GM23338 (cell line): ENCODE data around the gene SERBP1. TPM values are rescaled to one million over a fixed set of nuclear protein-coding genes. Genes with fewer than 3 reads are reported as not detected.

Source experiments
- ATAC-seq: fragments of 200-7000 bp; cut with Tn5 transposase; 3 replicates; pipeline ENCODE4 v1.9.1; 2020
- DNase-seq: peaks from one replicate; pipeline ENCODE4 v3.0.0-alpha.2; 2015; ENCODE audit warnings: low spot score
- H2AFZ ChIP-seq: fragments of 200-600 bp; sonication (generic); 2 replicates; pipeline ENCODE4 v1.8.0; 2016; ENCODE audit warnings: antibody characterized with exemption, mild to moderate bottlenecking, moderate library complexity
- H3F3A ChIP-seq: fragments of 200-600 bp; sonication (generic); replicated peaks from 2 replicates; pipeline ENCODE4 v1.8.0; 2017; ENCODE audit warnings: antibody characterized with exemption, mixed run types, low read depth
- H3K27ac ChIP-seq: fragments of 200-600 bp; sonication (generic); 2 replicates; pipeline ENCODE4 v1.6.1; 2016; ENCODE audit warnings: low read depth
- H3K27me3 ChIP-seq: fragments of 200-600 bp; sonication (generic); 2 replicates; pipeline ENCODE4 v1.8.0; 2016; ENCODE audit warnings: mild to moderate bottlenecking, mixed run types, moderate library complexity; ENCODE audit not compliant: insufficient read depth
- H3K36me3 ChIP-seq: fragments of 200-600 bp; sonication (generic); 2 replicates; pipeline ENCODE4 v1.8.0; 2016; ENCODE audit warnings: mild to moderate bottlenecking; ENCODE audit not compliant: insufficient read depth
- H3K4me1 ChIP-seq: fragments of 200-600 bp; sonication (generic); 2 replicates; pipeline ENCODE4 v1.8.0; 2016; ENCODE audit warnings: mild to moderate bottlenecking, moderate library complexity; ENCODE audit not compliant: insufficient read depth
- H3K4me2 ChIP-seq: fragments of 200-600 bp; sonication (generic); 2 replicates; pipeline ENCODE4 v1.7.1; 2017; ENCODE audit warnings: mixed run types
- H3K4me3 ChIP-seq: fragments of 200-600 bp; sonication (generic); 2 replicates; pipeline ENCODE4 v1.6.1; 2016; ENCODE audit warnings: mixed run types
- H3K79me2 ChIP-seq: fragments of 200-600 bp; sonication (generic); replicated peaks from 2 replicates; pipeline ENCODE4 v1.8.0; 2017; ENCODE audit warnings: mild to moderate bottlenecking; ENCODE audit not compliant: insufficient read depth
- H3K9me2 ChIP-seq: fragments of 200-600 bp; sonication (generic); 2 replicates; pipeline ENCODE4 v1.8.0; 2017; ENCODE audit not compliant: insufficient read depth
- H4K20me1 ChIP-seq: fragments of 200-600 bp; sonication (generic); replicated peaks from 2 replicates; pipeline ENCODE4 v1.8.0; 2017; ENCODE audit warnings: mild to moderate bottlenecking; ENCODE audit not compliant: insufficient read depth
- H3K27ac Mint-ChIP-seq: 2 replicates; pipeline ENCODE4 v1.8.0; 2020; ENCODE audit warnings: inconsistent platforms, mild to moderate bottlenecking, moderate library complexity, mixed read lengths
- H3K27me3 Mint-ChIP-seq: 3 replicates; pipeline ENCODE4 v1.8.0; 2022; ENCODE audit warnings: low read depth, mild to moderate bottlenecking, moderate library complexity, mixed read lengths, inconsistent platforms; ENCODE audit not compliant: insufficient read depth, poor library complexity
- H3K36me3 Mint-ChIP-seq: 3 replicates; pipeline ENCODE4 v1.8.0; 2021; ENCODE audit warnings: low read depth, mild to moderate bottlenecking, inconsistent platforms, moderate library complexity, mixed read lengths
- H3K4me1 Mint-ChIP-seq: 3 replicates; pipeline ENCODE4 v1.8.0; 2020; ENCODE audit warnings: mild to moderate bottlenecking, inconsistent platforms, mixed read lengths
- H3K4me3 Mint-ChIP-seq: 3 replicates; pipeline ENCODE4 v1.8.0; 2021; ENCODE audit warnings: moderate library complexity, mild to moderate bottlenecking, inconsistent platforms, mixed read lengths
- H3K9me3 Mint-ChIP-seq: 3 replicates; pipeline ENCODE4 v1.8.0; 2020; ENCODE audit warnings: moderate library complexity, mild to moderate bottlenecking, inconsistent platforms, mixed read lengths
- CREB1 ChIP-seq: fragments of 250-450 bp; sonication (Bioruptor Pico); IDR thresholded peaks from 2 replicates; pipeline ENCODE4 v1.5.0; 2020; ENCODE audit warnings: low read depth, mild to moderate bottlenecking, moderate library complexity
- CTCF ChIP-seq, 2 experiments: fragments of 200-600 bp in 1 of 2; sonication (generic) in 1 of 2; conservative IDR thresholded peaks; 2 replicates each; pipeline versions ENCODE4 v1.5.1 to v1.6.1; 2016 to 2017; ENCODE audit warnings: antibody characterized with exemption in 2 of 2, low read depth in 2 of 2, mild to moderate bottlenecking in 2 of 2, moderate library complexity in 1 of 2
- EZH2 ChIP-seq: fragments of 200-600 bp; sonication (generic); IDR thresholded peaks from one replicate; pipeline ENCODE4 v1.8.0; 2017; ENCODE audit warnings: antibody characterized with exemption, mild to moderate bottlenecking, low read depth; ENCODE audit not compliant: unreplicated experiment
- EZH2phosphoT487 ChIP-seq: fragments of 200-600 bp; sonication (generic); IDR thresholded peaks from one replicate; pipeline ENCODE4 v1.8.1; 2018; ENCODE audit warnings: antibody characterized with exemption; ENCODE audit not compliant: unreplicated experiment
- JUNB ChIP-seq: IDR thresholded peaks from one replicate; pipeline ENCODE4 v1.6.1; 2016; ENCODE audit warnings: antibody characterized with exemption; ENCODE audit not compliant: unreplicated experiment
- NANOG ChIP-seq: IDR thresholded peaks from 2 replicates; pipeline ENCODE4 v1.6.1; 2016; ENCODE audit warnings: antibody characterized with exemption, borderline replicate concordance
- POLR2AphosphoS5 ChIP-seq: IDR thresholded peaks from 2 replicates; pipeline ENCODE4 v1.6.1; 2016; ENCODE audit warnings: antibody characterized with exemption, low read depth
- REST ChIP-seq: IDR thresholded peaks from one replicate; pipeline ENCODE4 v1.6.1; 2018; ENCODE audit warnings: antibody characterized with exemption; ENCODE audit not compliant: unreplicated experiment
- STAT1 ChIP-seq: IDR thresholded peaks from one replicate; pipeline ENCODE4 v1.6.1; 2016; ENCODE audit warnings: antibody characterized with exemption; ENCODE audit not compliant: unreplicated experiment
- ZNF114 ChIP-seq: fragments of 250-450 bp; sonication (Bioruptor Pico); IDR thresholded peaks from 2 replicates; pipeline ENCODE4 v1.5.0; 2020; ENCODE audit warnings: mild to moderate bottlenecking, moderate library complexity
- ZNF462 ChIP-seq: fragments of 250-450 bp; sonication (Bioruptor Pico); IDR thresholded peaks from 2 replicates; pipeline ENCODE4 v1.5.0; 2020; ENCODE audit warnings: mild to moderate bottlenecking, moderate library complexity
- polyA plus RNA-seq: library from polyadenylated mRNA; unstranded; fragments of >200 nt; fragmentation: Nextera tagmentation; extraction: Ambion mirVana; gene quantifications from 2 replicates; pipeline ENCODE4 v1.2.1, GENCODE V29; 2016
- total RNA-seq: library from RNA; depleted of rRNA; stranded (reverse); fragments of >200 nt; shearing (Covaris generic); gene quantifications from 2 replicates; pipeline ENCODE4 v1.2.3, GENCODE V29; 2014

Gene SERBP1
- total and polyA plus RNA-seq, 2 experiments from 2014 or later, result 559 to 674 TPM

DNA sequence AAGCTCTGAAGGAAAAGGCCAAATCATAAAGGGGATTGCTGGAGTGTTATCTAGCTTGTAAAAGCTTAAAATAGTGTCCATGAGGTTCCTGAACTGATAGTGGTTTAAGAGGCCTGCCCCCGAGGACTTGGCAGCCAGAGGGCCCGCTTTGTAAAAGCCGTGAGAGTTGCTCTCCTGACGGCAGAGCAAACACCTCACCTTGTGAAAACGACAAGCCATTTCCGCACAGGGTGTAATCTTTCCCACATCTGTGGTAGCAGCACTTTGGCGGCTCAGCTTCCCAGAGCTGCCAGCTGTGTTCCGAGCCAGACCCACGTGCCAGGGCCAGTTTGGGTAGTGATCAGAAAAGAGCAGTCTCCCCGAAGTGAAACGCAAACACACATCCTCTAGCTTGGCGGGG is 37.0 kb downstream of the SERBP1 start:
- H3K27ac Mint-ChIP-seq, result no peak overlapping the region

More for the DNA sequence above, 37.0 kb downstream of the SERBP1 start:
- no peak overlapping the region for H3K27ac ChIP-seq
- Mint-ChIP-seq H3K9me3 (no peaks in the 10 kb centered on the region), H3K4me3 (no peak overlapping the region), H3K27me3 (peaks cover 6% of the 10 kb centered on the region), H3K4me1 (peaks cover 31% of the 10 kb centered on the region), H3K36me3 (peaks cover 17% of the 10 kb centered on the region)
- TF ChIP-seq CREB1 (no peak), EZH2 (no peak), EZH2phosphoT487 (no peak), ZNF114 (CRISPR knock-in tag) (no peak), JUNB (no peak), CTCF (conservative IDR thresholded peaks at IDR 0.05; ENCODE audit: low read depth in 2 of 2) (no peak), REST (no peak), NANOG (no peak), ZNF462 (CRISPR knock-in tag) (no peak), POLR2AphosphoS5 (no peak), STAT1 (no peak)
- no peak overlapping the region for H3K4me2 ChIP-seq
- H3K9me2 ChIP-seq, result peaks cover 9% of the 10 kb centered on the region
- H4K20me1 ChIP-seq, result no peaks in the 10 kb centered on the region
- no peak for DNase-seq
- H3K36me3 ChIP-seq, result no peaks in the 10 kb centered on the region
- no peak for ATAC-seq
- no peaks in the 10 kb centered on the region for H3K27me3 ChIP-seq
- H2AFZ ChIP-seq, result peak overlapping the region; percentile 18; the same call in 1 of the 2 replicates
- H3F3A ChIP-seq, result no peaks in the 10 kb centered on the region
- peaks cover 22% of the 10 kb centered on the region for H3K4me1 ChIP-seq
- H3K4me3 ChIP-seq, result no peak overlapping the region
- H3K79me2 ChIP-seq, result no peaks in the 10 kb centered on the region
